Hippocampal formation (tissue), 2 donors: ENCODE results near the gene ZMIZ1.

Source experiments
- DNase-seq, 2 donors: peaks; one replicate each; lab custom pipeline; 2025; lab: John Stamatoyannopoulos, UW

ZMIZ1 gene

GRCh38 chr10:79066411-79067240 is 2.1 kb upstream of the ZMIZ1 start:
- no peak for DNase-seq

GRCh38 chr10:79067241-79068202 is 1.2 kb upstream of the ZMIZ1 start:
- peak; percentile 67 to 80 for DNase-seq

- no peak for DNase-seq
These were observed 584 bp upstream of the ZMIZ1 start for GRCh38 chr10:79068203-79068561.

DNA sequence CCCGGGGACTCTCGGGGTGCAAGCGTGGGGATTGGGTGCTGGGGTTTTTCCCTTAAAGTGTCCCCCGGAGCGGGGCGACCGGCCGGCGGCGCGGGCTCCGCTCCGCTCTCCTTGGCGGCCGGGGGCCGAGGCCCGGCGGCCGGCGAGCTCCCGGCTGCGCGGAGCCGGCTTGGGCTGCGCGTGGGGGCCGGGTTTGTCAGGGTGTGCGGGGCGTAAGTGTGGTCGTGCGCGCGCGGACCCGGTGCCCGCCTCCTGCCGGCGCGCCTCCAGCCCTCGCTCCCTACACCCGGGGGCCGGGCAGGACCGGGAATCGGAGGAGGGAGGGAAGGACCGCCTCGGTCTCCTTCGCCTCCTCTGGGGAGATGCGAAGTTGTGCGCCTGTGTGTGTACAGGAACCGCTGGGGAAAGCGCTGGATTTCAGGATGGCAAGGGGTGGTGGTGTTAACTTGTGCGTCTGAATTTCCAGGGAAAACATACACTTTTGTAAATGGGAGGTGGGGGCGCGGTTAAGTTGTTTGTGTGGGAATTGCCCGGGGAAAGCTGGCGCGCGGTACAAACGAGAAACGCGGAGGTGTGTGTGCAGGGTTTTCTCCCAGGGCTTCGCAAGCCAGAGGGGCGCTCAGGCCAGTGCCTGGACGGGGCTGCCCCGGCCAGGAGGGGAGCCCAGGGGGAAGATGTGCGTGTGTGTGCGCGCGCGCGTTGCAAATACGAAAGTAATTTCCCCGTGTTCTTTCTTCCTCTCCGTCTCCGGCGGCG is 737 bp downstream of the ZMIZ1 start:
- DNase-seq, result no peak

DNA sequence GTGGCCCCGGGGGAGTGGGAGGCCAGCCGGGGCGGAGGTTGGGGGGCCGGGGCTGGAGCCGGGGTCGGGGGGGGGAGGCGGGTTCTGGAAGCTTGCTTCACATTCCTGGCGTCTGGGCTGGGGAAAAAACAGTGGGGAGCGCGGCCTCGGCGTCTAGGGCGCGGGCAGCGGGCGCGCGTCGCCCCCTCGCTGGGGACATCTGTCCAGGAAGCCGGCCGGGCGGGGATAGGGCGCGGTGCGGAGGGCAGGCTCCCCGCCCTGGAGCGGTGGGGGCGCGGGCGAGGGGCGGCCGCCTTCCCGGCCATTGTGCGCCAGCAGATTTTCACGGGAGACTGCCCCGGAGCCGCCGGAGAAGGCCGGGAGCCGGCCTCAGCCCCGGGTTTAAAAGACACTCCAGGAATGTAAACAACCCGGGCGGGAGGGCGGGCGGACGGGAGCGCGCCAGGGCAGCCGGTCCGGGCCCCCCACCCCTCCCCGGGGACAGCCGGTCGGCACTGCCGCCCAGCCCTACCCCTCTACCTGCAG is 1.4 kb downstream of the ZMIZ1 start:
- peak in 1 of 2 donors; percentile 14 for DNase-seq

GRCh38 chr10:79070606-79071395 is 2.0 kb downstream of the ZMIZ1 start:
- peak; percentile 82 to 84 for DNase-seq

GRCh38 chr10:79071396-79071923 is 2.7 kb downstream of the ZMIZ1 start:
- no peak for DNase-seq

DNA sequence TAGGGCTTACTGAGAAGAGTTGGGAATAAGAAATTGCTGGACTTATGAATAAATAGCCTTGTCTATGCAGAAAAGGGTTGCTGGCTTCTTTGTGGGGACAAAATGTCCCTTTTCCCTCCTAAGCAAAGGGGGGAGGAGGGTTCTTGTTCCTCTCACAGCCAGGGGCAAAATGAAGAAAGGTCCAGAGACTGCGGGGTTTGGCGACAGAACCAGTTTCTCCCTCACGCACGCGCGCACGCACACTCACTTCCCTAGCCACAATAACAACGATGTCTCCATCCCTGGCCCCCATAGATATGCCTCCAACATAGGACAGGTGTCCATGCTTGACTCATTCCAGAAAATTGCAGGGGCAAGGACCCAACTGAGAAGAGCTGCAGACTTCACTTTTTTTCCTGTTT is 3.3 kb downstream of the ZMIZ1 start:
- DNase-seq, result peak in 1 of 2 donors; percentile 21

DNA sequence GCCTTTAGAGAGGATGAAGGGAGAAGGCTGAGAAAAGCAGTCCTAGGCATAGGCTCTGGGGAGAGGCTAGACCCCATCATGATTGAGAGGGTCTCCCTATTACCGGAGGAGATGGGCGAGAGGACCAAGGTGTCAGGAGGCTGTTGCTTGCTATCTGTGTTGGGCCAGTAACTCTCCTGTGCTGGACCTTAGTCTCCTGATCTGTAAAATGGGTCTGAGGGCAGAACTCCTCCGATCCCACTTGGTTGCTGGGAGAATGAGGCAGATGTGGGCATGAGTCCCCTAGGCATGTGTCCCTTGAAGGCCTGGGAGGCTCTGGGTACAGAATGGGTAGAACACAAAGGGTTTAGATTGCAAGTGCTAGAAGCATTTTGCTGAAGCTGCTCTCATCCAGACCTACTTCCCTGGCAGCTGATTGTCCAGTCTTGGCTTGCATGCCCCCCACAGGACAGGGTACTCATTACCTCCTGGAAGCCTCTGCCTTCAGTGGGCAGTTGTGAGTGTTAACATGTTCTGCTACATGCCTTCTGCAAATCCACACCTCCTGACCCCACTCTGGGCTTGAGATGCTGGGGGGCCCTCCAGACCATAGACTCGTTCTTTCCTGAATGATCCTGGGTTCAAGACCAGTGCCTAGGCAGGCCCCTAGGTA is 4.4 kb downstream of the ZMIZ1 start:
- no peak for DNase-seq

DNA sequence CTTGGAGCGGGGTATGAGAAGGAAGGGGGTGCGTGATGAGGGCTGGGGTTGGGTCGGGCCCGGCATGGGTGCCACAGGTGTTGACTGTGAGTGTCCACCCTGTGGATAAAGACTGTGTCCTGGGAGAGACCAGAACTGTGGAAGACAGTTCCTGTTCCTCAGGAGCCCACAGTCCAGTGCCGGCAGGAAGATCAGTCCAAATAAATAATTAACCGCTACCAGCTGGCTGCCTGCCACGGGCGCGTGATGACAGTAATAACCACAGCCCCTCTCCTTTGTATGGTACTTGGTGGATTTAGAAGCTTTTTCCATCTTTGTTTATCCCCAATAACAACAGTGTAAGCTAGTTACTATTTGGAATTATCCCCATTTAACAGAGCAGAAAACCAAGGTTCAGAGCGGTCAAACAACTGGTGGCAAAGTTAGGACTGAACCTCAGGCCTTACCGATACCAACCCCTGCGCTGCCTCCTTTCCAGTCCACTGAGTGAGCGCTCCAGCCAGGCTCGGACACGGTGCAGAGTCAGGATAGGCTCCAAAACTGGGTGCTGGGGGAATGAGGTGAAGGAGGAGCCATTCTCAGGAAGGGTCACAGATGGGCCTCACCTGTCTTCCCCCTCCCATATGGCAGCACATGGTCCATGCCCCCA is 5.1 kb downstream of the ZMIZ1 start:
- no peak for DNase-seq

DNA sequence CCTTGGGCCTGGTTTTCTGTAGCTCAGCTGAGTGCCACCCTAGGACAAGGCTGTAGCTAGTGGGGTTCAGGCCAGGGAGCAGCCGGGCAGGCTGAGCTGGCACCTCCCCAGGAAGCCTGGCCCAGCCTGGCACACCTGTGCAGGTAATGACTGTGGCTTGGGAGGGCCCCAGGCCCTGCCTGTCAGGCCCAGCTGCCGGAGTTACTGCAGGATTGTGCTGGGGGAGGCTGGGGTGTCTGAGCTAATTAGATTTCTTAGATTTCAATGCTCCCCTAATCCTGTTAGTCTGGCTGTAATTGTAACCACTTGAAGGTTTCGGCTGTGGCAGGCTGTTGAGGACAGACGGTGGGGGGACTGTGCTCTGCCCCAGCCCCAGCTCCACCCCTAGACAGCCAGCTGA is 6.0 kb downstream of the ZMIZ1 start:
- no peak for DNase-seq

GRCh38 chr10:79075418-79075817 is 6.7 kb downstream of the ZMIZ1 start:
- no peak for DNase-seq

- DNase-seq, result no peak
These were observed 8.9 kb downstream of the ZMIZ1 start for GRCh38 chr10:79077488-79078173.

DNA sequence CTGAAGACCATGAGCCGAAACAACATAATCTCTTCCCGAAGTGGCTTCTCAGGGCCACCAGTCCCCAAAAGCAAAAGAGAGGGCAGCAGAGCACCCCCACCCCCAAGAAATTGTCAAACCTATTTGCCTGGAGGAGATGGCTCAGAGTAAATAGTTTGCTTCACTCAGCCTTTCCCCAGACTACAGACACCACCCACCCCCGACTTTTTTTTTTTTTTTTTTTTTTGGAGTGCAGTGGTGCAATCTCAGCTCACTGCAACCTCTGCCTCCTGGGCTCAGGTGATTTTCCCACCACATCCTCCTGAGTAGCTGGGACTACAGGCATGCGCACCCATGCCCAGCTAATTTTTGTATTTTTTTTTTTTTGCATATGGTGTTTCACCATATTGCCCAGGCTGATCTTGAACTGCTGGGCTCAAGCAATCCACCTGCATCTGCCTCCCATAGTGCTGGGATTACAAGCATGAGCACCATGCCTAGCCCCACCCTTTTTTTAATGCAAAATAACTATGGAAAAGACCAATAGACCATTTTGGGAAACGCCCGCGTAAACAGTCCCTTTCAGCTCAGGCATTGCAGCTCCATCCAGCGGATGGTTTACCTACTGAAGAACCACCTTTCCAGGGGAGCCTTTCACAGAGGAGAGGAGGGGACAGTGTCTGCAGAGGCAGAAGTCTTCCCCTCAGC is 9.7 kb downstream of the ZMIZ1 start:
- no peak for DNase-seq

DNA sequence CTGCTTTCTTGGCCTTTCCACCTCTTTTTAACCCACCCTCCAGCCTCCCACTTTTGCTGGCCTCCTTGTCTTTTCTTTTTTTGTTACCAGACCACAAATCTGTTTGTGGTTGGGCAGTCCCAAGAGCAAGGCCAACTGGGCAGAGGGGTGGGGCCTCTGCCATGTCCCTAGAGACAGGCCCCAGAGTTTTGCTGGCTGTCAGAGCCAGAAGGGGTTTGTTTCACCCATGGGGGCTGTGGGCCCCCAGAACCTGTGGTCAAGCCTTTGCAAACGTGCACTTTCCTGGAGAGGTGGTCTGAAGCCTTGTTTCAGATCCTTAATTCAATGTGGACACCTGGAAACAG is 10.3 kb downstream of the ZMIZ1 start:
- DNase-seq, result no peak

DNA sequence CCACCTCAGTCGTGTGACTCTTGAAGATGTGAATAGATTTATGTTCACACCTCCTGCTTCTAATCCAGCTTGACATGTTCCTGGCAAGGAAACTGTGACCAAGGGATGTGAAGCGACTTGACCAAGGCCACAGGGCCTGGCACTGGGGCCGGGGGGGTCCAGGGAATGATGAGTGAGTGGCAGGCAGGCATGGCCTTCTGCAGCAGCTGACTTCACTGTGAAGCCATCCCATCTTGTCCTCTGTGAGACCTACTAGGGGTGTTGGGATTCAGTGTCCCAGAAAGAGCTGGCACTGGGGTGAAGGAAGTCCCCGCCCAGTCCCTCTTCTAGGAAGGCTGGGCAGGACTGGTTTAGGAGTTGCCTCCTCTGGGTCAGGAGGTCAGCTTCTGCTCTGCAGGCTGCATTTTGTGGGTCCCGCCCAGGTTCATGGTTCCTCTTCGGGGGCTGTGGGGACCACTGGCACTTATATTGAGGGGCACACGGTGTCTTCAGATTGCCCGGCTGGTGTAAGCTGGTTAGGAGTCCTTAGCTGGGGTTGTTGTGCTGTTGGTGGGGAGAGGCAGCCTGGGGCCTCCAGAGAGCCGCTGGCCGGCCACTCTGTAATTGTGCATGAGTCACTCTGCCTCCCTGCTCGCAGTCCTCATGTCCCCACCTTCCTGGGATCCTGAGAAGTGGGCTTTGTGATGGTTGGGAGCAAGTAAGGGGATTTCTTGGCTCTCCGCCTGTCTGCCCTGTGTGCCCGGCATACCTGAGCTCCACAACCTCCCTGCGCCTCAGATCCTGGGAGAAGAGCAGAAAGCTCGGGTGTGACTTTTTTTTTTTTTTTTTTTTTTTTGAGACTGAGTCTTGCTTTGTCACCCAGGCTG is 11.0 kb downstream of the ZMIZ1 start:
- no peak for DNase-seq

- DNase-seq, result no peak
These were observed 12.7 kb downstream of the ZMIZ1 start for GRCh38 chr10:79081353-79082034.
